ENCODE data around the gene RAB37.
A peak's percentile ranks its signal among the peaks of the same experiment; 100 is the strongest.

The RAB37 gene

DNA sequence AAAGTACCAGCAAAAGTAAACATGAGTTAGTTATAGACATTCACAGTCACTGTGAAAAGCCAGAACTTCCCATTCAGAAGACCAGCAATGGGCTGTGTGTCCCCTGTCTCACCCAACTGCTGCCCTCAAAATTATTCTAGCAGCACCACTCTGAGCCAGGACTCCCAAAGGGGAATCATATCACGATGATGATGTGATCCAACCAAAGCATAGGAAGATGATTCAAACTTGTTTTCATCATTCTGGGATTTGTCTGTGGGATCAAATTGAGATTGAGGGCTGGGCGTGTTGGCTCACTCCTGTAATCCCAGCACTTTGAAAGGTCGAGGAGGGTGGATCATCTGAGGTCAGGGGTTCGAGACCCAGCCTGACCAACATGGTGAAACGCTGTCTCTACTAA is 45.5 kb downstream of the RAB37 start:
- Mint-ChIP-seq H3K4me1 (ENCODE audit: low read depth) (peaks cover 71% of the 10 kb centered on the region), H3K27ac (no peak overlapping the region), H3K9me3 (no peaks in the 10 kb centered on the region)

DNA sequence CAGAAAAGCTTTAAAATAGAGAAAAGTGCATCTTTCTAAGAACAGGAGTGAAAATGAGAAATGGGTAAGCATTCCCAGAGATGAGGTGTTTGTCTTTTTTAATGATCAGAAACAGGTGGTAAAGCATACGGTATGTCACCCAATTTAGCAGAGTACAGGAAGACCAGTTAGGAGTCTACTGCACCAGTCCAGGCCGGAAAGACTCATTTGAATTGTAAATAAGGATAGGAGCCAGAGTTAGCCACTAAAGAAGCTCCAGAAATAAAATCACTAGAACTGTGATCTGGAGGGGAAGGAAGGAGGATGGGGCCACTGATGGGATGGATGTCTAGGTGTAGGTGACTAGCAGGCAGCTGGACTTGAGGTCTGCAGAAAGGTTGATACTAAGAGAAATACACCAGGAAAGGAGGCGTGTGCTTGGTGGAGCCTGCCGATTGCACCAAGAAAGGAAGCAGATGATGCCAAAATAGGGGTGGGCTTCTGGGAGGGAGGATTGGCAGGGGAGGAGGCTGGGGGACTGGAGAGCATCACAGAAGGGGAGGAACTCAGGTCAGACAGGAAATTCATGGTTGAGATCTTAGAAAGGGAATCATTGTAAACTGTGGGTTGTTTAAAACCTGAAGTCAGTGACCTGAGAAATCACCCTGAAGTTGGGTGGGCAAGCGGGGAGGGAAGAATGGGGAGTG is 47.2 kb downstream of the RAB37 start:
- H3K4me3 Mint-ChIP-seq = no peak overlapping the region
- H3K27ac Mint-ChIP-seq = peak overlapping the region; percentile 3
- H3K36me3 Mint-ChIP-seq (ENCODE audit: low read depth) = peaks cover 20% of the 10 kb centered on the region
- H3K27me3 Mint-ChIP-seq = no peaks in the 10 kb centered on the region
- peaks cover 56% of the 10 kb centered on the region for H3K4me1 Mint-ChIP-seq (ENCODE audit: low read depth)
- H3K9me3 Mint-ChIP-seq = no peaks in the 10 kb centered on the region

More for the DNA sequence above, 45.5 kb downstream of the RAB37 start:
- Mint-ChIP-seq H3K4me3 (no peak overlapping the region), H3K36me3 (ENCODE audit: low read depth) (peaks cover 9% of the 10 kb centered on the region), H3K27me3 (no peaks in the 10 kb centered on the region)

DNA sequence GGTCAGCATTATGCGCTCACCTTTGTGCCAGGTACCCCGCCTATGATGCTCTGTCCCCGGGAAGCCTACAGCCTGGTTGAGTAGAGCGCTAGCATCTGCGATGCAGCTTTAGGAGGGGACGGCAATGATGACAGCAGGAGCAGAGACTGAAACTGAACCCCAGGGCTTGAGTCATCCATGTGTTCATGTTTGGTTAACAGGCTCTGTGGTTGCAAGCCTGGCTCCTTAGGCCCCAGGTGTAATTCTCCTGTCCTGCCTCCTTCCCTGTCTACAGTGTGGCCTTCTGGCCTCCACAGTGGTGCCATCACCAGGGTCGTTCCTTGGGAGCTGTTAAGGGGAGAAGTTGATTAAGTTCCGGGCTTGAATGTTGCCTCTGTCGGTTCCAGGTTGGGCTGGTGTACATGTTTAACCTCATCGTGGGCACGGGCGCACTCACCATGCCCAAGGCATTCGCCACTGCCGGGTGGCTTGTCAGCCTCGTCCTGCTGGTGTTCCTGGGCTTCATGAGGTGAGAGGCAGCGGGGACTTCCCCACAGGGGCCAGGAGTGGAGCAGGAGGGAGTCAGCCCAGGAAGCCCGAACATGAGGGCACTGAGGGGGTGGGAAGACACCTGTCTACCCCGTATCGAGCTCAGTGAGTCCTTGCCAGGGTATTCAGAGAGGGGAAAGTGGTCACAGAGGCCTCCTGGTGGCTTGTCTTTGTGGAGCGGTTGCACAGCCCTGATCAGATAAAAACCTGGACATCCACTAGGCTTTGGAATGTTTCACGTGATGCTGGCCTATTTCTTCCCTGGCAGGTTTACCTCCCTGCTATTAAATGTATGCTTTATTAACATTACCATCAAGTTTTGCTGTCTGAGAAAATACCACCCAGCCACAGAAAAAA is 48.3 kb downstream of the RAB37 start:
- peaks cover 45% of the 10 kb centered on the region for H3K4me1 Mint-ChIP-seq (ENCODE audit: low read depth)

DNA sequence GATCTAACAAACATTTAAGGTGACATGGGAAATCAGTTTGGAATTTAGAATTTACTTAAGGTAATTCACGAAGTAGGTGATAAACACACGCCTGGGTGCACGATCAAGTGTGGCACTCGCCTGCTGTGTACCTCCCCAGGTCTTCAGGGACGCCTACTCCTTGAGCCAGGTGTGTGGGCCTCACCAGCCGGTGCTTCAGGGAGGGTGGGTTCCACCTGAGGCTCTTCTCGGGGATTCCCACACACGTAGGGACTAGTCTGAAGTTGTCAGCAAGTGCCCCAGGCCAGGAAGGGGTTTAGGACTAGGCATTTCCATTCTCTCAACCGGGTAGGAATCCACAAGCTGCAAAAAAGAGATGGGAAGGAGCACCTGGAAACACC is 48.9 kb downstream of the RAB37 start:
- Mint-ChIP-seq H3K27me3 (no peaks in the 10 kb centered on the region), H3K4me1 (ENCODE audit: low read depth) (peaks cover 45% of the 10 kb centered on the region), H3K9me3 (no peaks in the 10 kb centered on the region), H3K27ac (no peak overlapping the region), H3K36me3 (ENCODE audit: low read depth) (peaks cover 30% of the 10 kb centered on the region), H3K4me3 (no peak overlapping the region)

More for the DNA sequence above, 48.3 kb downstream of the RAB37 start:
- Mint-ChIP-seq H3K36me3 (ENCODE audit: low read depth) (peaks cover 26% of the 10 kb centered on the region), H3K27me3 (no peaks in the 10 kb centered on the region), H3K4me3 (no peak overlapping the region), H3K9me3 (no peaks in the 10 kb centered on the region), H3K27ac (peak overlapping the region; percentile 26)

DNA sequence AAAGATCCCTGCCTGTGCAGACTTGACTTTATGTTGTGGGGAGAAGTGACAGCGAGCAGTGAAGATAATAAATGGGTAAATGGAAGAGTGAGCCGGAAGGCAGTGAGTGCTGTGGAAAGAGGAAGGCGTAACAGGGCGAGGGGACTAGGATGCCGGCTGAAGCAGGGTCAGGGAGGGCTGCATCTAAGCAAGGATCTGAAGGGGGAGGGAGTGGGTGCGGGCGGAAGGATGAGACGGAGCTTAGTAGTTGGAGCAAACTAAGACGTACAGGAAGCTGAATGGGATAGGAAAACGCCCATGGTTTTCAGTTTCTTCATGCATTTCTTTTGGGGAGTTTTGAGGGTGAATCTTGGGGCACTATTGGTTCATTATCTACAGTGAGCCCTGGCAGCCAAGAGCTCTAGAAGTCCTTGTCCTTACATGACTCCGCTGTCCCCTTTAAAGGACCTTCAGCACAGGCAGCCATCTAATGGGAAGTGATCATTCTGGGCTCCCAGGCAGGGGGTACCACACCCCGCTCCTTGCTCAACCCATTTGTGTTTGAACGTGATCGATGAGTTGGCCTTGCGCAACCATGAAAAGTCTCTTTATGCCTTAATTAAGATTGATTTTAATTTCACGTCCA is 49.5 kb downstream of the RAB37 start:
- Mint-ChIP-seq H3K9me3 (no peaks in the 10 kb centered on the region), H3K27ac (peak overlapping the region; percentile 65), H3K4me3 (no peak overlapping the region)

DNA sequence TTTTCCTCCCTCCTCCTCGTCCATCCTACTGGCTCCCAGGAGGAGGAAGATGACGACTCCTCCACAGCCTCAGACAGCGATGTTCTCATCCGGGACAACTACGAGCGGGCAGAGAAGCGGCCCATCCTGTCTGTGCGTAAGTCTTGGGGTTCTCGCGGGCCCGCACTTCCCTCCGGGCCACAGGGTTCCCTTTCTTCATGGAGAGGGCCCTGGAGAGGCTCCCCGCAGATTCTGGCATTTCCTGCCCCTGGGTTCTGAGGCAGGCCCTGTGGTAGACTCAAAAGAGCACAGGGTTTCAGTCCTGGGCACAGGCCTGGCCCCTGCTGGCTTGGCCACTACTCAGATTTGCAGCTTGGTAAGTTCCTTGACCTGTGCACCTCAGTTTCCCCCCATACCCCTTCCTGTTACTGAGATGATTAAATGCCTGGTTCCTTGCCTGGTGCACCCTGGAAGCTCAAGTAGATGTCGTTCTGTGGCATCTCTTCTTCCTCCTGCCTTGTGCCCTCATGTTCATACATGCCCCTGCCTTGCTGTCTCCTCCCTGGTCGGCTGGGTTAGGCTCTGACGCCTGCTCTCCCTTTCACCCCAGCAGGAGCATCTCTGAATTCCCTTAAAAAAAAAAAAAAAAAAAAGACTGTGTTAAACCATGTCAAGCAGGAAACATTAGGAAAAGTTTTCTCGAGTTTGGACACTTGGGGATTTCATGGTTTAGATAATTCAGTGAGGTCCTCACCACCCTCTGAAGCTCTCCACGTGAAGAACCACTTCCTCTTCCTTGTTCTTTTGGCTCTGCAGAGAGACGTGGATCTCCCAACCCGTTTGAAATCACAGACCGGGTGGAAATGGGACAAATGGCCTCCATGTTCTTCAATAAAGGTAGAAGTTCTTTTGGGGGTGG is 53.4 kb downstream of the RAB37 start:
- no peak overlapping the region for H3K27ac Mint-ChIP-seq
- H3K4me1 Mint-ChIP-seq (ENCODE audit: low read depth) = peaks cover 20% of the 10 kb centered on the region
- H3K36me3 Mint-ChIP-seq (ENCODE audit: low read depth) = peaks cover 31% of the 10 kb centered on the region
- no peak overlapping the region for H3K4me3 Mint-ChIP-seq
- H3K9me3 Mint-ChIP-seq = no peaks in the 10 kb centered on the region
- H3K27me3 Mint-ChIP-seq = no peaks in the 10 kb centered on the region

More for the DNA sequence above, 49.5 kb downstream of the RAB37 start:
- H3K27me3 Mint-ChIP-seq = no peaks in the 10 kb centered on the region
- H3K4me1 Mint-ChIP-seq (ENCODE audit: low read depth) = peaks cover 40% of the 10 kb centered on the region
- peaks cover 30% of the 10 kb centered on the region for H3K36me3 Mint-ChIP-seq (ENCODE audit: low read depth)

DNA sequence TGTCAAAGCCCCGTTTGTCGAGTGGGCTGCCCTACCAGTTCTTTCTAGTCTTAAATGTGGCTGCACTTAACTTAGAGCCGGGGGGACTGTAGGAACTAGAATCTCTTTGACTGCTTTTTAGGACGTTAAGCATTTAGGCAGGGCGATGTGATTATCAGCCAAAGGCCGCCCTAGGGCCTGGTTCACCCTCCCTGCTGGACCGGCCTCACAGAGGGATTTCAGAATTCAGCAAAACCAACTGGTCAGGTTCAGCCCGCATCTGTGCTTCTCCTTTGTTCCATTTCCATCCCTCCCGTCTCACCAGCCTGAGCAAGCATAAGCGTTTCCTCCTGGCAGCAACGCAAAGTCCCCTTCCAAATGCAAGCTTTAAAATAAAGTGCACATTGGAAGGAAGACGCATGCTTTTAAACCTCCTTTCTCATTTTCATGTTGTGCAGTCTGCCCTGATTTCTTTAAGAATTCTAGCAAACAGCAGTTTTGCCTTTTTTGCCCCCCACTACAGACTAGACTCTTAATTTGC is 55.6 kb downstream of the RAB37 start:
- no peak overlapping the region for H3K4me3 Mint-ChIP-seq
- no peaks in the 10 kb centered on the region for H3K27me3 Mint-ChIP-seq
- peaks cover 7% of the 10 kb centered on the region for H3K4me1 Mint-ChIP-seq (ENCODE audit: low read depth)
- H3K9me3 Mint-ChIP-seq = no peaks in the 10 kb centered on the region
- H3K36me3 Mint-ChIP-seq (ENCODE audit: low read depth) = peaks cover 37% of the 10 kb centered on the region
- no peak overlapping the region for H3K27ac Mint-ChIP-seq

DNA sequence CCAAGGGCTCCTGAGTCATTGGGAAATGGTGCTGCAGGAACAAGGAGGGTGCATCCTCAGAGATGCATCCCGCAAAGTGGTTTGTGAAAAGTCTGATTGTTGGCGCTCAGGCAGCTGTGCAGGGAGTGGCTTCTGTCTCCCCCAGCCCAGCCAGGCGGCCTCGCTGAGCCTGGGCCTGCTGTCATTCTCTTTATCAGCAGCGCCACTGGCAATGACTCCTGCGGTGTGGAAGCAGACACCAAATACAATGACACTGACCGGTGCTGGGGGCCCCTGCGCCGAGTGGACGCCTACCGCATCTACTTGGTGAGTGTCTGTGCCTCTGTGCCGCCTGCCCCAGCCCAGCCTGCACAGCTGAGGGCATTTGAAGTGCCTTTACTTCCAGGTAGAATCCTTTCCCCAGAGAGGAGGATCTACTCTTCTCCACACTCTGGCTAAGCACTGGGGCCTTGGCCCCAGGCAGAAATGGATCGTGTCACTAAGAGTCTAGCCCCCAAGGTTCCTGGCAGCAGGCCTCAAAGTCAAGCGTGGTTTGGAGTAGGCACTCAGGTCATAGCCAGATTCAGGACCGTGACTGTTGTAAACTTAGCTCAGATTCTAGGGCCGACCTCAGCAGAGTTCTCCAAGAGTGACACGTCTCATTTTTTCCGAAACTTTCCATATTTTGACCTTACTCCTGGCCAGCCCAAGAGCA is 58.4 kb downstream of the RAB37 start:
- H3K36me3 Mint-ChIP-seq (ENCODE audit: low read depth) = peaks cover 24% of the 10 kb centered on the region
- H3K27ac Mint-ChIP-seq = no peak overlapping the region
- H3K4me3 Mint-ChIP-seq = no peak overlapping the region

DNA sequence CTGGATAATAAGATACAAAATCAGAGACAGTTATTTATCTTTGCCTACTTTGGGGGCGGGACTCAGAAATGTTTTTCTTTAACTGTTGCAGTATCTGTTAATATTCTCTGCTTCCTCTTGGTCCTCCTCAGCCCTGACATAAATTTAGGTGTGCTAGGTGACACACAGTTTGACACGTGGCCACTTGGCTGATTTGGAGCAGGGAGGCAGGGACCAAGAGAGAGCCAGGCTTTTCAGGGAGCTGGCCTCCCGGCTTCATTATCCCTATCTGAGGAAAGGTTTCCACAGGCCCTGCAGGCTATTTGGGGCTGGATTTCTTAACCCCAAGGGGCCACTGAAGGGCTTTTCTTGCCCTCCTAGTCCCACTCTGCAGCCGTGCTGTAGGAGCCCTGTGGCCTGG is 59.2 kb downstream of the RAB37 start:
- no peak overlapping the region for H3K4me3 Mint-ChIP-seq
- no peaks in the 10 kb centered on the region for H3K27me3 Mint-ChIP-seq
- no peak overlapping the region for H3K27ac Mint-ChIP-seq
- H3K36me3 Mint-ChIP-seq (ENCODE audit: low read depth) = peaks cover 25% of the 10 kb centered on the region
- H3K4me1 Mint-ChIP-seq (ENCODE audit: low read depth) = no peaks in the 10 kb centered on the region
- H3K9me3 Mint-ChIP-seq = no peaks in the 10 kb centered on the region

More for the DNA sequence above, 58.4 kb downstream of the RAB37 start:
- peaks cover 5% of the 10 kb centered on the region for H3K4me1 Mint-ChIP-seq (ENCODE audit: low read depth)
- no peaks in the 10 kb centered on the region for H3K9me3 Mint-ChIP-seq
- no peaks in the 10 kb centered on the region for H3K27me3 Mint-ChIP-seq

DNA sequence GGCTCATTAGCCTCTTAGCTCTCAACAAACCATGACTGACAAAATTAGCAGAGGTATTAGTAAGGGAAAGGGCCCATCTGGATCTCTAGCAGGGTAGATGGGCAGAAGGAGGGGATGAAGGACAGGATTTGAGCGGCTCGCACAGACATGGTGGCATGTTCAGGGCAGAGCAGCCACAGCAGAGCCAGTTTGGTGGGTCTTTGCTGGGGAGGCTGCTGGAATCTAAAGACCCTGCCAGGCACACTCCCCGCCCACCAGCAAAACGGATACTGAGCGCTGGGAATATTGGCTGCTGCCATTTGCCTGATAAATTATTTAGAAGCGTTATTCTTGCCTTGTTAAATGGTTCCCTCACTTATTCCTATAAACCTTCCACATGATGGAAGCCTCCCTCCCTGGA is 59.8 kb downstream of the RAB37 start:
- Mint-ChIP-seq H3K9me3 (no peaks in the 10 kb centered on the region), H3K4me3 (no peak overlapping the region), H3K36me3 (ENCODE audit: low read depth) (peaks cover 26% of the 10 kb centered on the region), H3K4me1 (ENCODE audit: low read depth) (no peaks in the 10 kb centered on the region), H3K27ac (no peak overlapping the region), H3K27me3 (no peaks in the 10 kb centered on the region)
